DOHH2 (cell line): ENCODE results near the gene CLRN1.

Experiments
- H3F3A ChIP-seq: fragments of 200-600 bp; sonication (generic), shearing (Covaris generic); 2 replicates; pipeline ENCODE4 v1.6.0; 2016; ENCODE audit warnings: antibody characterized with exemption, mild to moderate bottlenecking; ENCODE audit not compliant: control insufficient read depth, insufficient read depth
- H3K27ac ChIP-seq: fragments of 200-600 bp; sonication (generic); 2 replicates; pipeline ENCODE4 v1.5.1; 2014; ENCODE audit warnings: low read depth, mild to moderate bottlenecking, low read length, moderate library complexity
- H3K27me3 ChIP-seq: fragments of 200-600 bp; sonication (generic); 2 replicates; pipeline ENCODE4 v1.6.1; 2014; ENCODE audit warnings: mild to moderate bottlenecking, low read length, mixed read lengths; ENCODE audit not compliant: control insufficient read depth
- H3K36me3 ChIP-seq: fragments of 200-600 bp; sonication (generic); 2 replicates; pipeline ENCODE4 v1.6.1; 2014; ENCODE audit warnings: mild to moderate bottlenecking, low read length, moderate library complexity, mixed read lengths; ENCODE audit not compliant: control insufficient read depth
- H3K4me1 ChIP-seq: fragments of 200-600 bp; sonication (generic); 2 replicates; pipeline ENCODE4 v1.6.1; 2014; ENCODE audit warnings: mild to moderate bottlenecking, low read length, mixed read lengths; ENCODE audit not compliant: control insufficient read depth
- H3K4me2 ChIP-seq: fragments of 200-600 bp; sonication (generic); 2 replicates; pipeline ENCODE4 v1.6.0; 2014; ENCODE audit warnings: mild to moderate bottlenecking, low read length, moderate library complexity
- H3K4me3 ChIP-seq: fragments of 200-600 bp; sonication (generic); 2 replicates; pipeline ENCODE4 v1.5.1; 2014; ENCODE audit warnings: mild to moderate bottlenecking, low read length, mixed read lengths
- H3K79me2 ChIP-seq: fragments of 200-600 bp; sonication (generic); 2 replicates; pipeline ENCODE4 v1.6.1; 2014; ENCODE audit warnings: mild to moderate bottlenecking, low read length, mixed read lengths; ENCODE audit not compliant: control insufficient read depth
- H3K9me2 ChIP-seq: fragments of 200-600 bp; sonication (generic); replicated peaks from 2 replicates; pipeline ENCODE4 v1.6.1; 2014; ENCODE audit warnings: mild to moderate bottlenecking, low read length, mixed read lengths; ENCODE audit not compliant: control insufficient read depth
- H3K9me3 ChIP-seq: fragments of 200-600 bp; sonication (generic); 2 replicates; pipeline ENCODE4 v1.6.1; 2014; ENCODE audit warnings: antibody characterized with exemption, low read length, mixed read lengths; ENCODE audit not compliant: control insufficient read depth, insufficient read depth
- H4K20me1 ChIP-seq: fragments of 200-600 bp; sonication (generic); 2 replicates; pipeline ENCODE4 v1.6.0; 2014; ENCODE audit warnings: low read depth, mild to moderate bottlenecking, antibody characterized with exemption, low read length, moderate library complexity; ENCODE audit not compliant: control insufficient read depth, insufficient read depth
- EZH2phosphoT487 ChIP-seq: fragments of 200-600 bp; sonication (generic); IDR thresholded peaks from 2 replicates; pipeline ENCODE4 v1.6.1; 2017; ENCODE audit warnings: borderline replicate concordance, mild to moderate bottlenecking, antibody characterized with exemption, low read length, moderate library complexity, mixed read lengths
- TF ChIP-seq, protein P1 (sequence below): fragments of 200-600 bp; sonication (generic); IDR thresholded peaks from one replicate; pipeline ENCODE4 v1.5.1; 2014; ENCODE audit warnings: antibody characterized with exemption, mild to moderate bottlenecking, low read depth, low read length; ENCODE audit not compliant: poor library complexity, severe bottlenecking

The CLRN1 gene

DNA sequence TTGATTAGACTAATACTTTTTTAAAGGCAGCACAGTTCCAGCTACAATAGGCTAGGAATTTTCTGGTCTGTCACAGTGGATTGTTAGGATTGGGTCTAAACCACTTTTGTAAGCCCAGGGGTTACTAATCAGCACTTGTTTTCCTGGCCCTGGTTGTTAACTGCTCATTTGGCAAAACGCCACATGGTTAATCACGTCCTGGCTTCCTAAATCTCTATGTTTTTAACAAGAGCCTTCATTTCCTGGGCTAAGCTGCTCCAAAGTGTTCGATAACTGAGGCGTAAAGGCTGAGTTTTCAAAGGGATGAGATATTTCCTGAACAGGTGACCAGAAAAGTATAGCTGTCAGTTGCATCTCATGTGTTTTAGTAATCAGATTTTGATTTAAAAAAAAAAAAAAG, 38.9 kb upstream of the CLRN1 start:
- Histone ChIP-seq H3K79me2 (no peaks in the 10 kb centered on the region), H3F3A (no peaks in the 10 kb centered on the region), H3K27ac (no peak overlapping the region), H3K4me3 (no peak overlapping the region), H4K20me1 (no peaks in the 10 kb centered on the region), H3K27me3 (peaks cover 18% of the 10 kb centered on the region), H3K36me3 (no peaks in the 10 kb centered on the region), H3K9me2 (no peaks in the 10 kb centered on the region), H3K9me3 (no peaks in the 10 kb centered on the region), H3K4me2 (no peak overlapping the region), H3K4me1 (no peaks in the 10 kb centered on the region)
- TF ChIP-seq EZH2phosphoT487 = no peak
- TF ChIP-seq, protein P1, sequence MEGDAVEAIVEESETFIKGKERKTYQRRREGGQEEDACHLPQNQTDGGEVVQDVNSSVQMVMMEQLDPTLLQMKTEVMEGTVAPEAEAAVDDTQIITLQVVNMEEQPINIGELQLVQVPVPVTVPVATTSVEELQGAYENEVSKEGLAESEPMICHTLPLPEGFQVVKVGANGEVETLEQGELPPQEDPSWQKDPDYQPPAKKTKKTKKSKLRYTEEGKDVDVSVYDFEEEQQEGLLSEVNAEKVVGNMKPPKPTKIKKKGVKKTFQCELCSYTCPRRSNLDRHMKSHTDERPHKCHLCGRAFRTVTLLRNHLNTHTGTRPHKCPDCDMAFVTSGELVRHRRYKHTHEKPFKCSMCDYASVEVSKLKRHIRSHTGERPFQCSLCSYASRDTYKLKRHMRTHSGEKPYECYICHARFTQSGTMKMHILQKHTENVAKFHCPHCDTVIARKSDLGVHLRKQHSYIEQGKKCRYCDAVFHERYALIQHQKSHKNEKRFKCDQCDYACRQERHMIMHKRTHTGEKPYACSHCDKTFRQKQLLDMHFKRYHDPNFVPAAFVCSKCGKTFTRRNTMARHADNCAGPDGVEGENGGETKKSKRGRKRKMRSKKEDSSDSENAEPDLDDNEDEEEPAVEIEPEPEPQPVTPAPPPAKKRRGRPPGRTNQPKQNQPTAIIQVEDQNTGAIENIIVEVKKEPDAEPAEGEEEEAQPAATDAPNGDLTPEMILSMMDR = no peak

DNA sequence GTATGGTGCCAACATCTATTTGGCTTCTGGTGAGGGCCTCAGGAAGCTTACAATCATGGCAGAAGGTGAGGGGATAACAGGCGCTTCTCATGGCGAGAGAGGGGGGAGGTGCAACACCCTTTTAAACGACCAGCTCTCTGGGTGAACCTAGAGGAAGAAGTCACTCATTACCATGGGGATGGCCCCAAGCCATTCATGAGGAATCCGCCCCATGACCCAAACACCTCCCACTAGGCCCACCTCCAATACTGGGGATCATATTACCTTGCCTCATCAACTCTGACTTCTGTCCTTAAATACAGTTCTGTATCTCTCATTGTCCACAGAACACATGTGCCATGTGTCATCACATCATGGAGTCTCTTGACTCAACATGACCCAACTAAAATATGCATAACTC, 37.5 kb upstream of the CLRN1 start:
- no peaks in the 10 kb centered on the region for H3K9me2 ChIP-seq
- no peak overlapping the region for H3K4me2 ChIP-seq
- no peaks in the 10 kb centered on the region for H3K9me3 ChIP-seq
- no peaks in the 10 kb centered on the region for H3K36me3 ChIP-seq
- TF ChIP-seq, protein P1 = no peak
- no peak for TF ChIP-seq EZH2phosphoT487
- no peaks in the 10 kb centered on the region for H3F3A ChIP-seq
- H3K27ac ChIP-seq = no peak overlapping the region
- H3K4me1 ChIP-seq = no peaks in the 10 kb centered on the region
- H3K27me3 ChIP-seq = peaks cover 16% of the 10 kb centered on the region
- no peaks in the 10 kb centered on the region for H4K20me1 ChIP-seq
- no peaks in the 10 kb centered on the region for H3K79me2 ChIP-seq
- H3K4me3 ChIP-seq = no peak overlapping the region

DNA sequence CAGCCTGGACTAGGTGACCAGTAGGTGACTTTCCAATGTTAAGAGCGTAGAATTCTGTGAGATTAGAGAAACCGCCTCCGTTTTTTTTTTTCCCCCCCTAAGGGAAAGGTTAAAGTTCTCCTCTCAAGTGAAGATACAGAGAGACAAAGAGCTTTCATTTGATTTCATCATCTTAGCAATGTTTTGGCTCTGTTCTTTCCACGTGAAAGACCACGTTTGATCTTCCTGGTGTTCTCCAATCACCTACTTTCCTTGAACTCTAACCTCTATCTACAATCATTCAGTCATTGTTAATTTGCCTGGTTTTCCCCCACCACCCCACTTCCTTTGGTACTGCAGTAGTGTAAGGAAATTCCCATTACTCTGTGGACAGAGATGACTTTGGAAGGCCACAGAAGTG, 36.9 kb upstream of the CLRN1 start:
- H3K27ac ChIP-seq = no peak overlapping the region
- TF ChIP-seq EZH2phosphoT487 = no peak
- TF ChIP-seq, protein P1 = no peak
- no peaks in the 10 kb centered on the region for H4K20me1 ChIP-seq
- no peaks in the 10 kb centered on the region for H3K9me3 ChIP-seq
- no peaks in the 10 kb centered on the region for H3F3A ChIP-seq
- H3K4me2 ChIP-seq = no peak overlapping the region
- H3K4me1 ChIP-seq = no peaks in the 10 kb centered on the region
- H3K9me2 ChIP-seq = no peaks in the 10 kb centered on the region
- H3K27me3 ChIP-seq = peaks cover 15% of the 10 kb centered on the region
- no peak overlapping the region for H3K4me3 ChIP-seq
- no peaks in the 10 kb centered on the region for H3K36me3 ChIP-seq
- H3K79me2 ChIP-seq = no peaks in the 10 kb centered on the region

DNA sequence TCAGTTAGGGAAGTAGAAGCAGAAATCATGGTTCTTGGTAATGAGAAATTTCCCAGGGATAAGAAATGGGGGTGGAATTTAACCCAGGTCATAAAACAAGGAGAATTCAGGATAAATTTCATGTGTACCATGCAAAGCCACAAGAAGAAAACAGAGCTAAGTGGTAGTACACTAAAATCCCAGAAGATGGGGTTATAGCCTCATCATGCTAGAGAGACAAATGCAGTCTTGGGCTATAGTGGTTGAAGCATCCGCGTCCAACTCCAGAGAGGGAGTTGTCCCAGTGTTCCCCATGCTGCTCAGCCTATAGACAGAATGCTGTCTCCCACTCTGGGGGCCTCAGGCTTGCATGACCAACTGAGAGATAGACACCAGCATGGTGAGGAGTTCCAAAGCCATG, 36.2 kb upstream of the CLRN1 start:
- Histone ChIP-seq H3K4me3 (no peak overlapping the region), H3K4me2 (no peak overlapping the region), H3K27me3 (peaks cover 11% of the 10 kb centered on the region), H3K36me3 (no peaks in the 10 kb centered on the region), H3K79me2 (no peaks in the 10 kb centered on the region), H3K9me2 (no peaks in the 10 kb centered on the region), H3K27ac (no peak overlapping the region), H3K9me3 (no peaks in the 10 kb centered on the region), H3K4me1 (no peaks in the 10 kb centered on the region), H3F3A (no peaks in the 10 kb centered on the region), H4K20me1 (no peaks in the 10 kb centered on the region)
- TF ChIP-seq, protein P1 = no peak
- no peak for TF ChIP-seq EZH2phosphoT487
